Peyer's patch (tissue), 4 donors: ENCODE results near the gene PLB1.

Experiments used
- CTCF ChIP-seq, 6 experiments: fragments of 450-650 bp in 4 of 6; fragments of 200-600 bp in 2 of 6; sonication (generic) in 1 of 6; IDR thresholded peaks; one replicate each; pipeline ENCODE4 v1.5.1; 2017 to 2019; ENCODE audit warnings: antibody characterized with exemption in 6 of 6, mild to moderate bottlenecking in 3 of 6, moderate library complexity in 1 of 6
- POLR2A ChIP-seq, 2 donors: fragments of 450-650 bp; IDR thresholded peaks; one replicate each; pipeline ENCODE4 v1.5.1; 2017; ENCODE audit warnings: antibody characterized with exemption in 2 of 2, mild to moderate bottlenecking in 2 of 2, moderate library complexity in 2 of 2

GRCh38 chr2:28598484-28598883, 102.6 kb downstream of the PLB1 start:
- TF ChIP-seq CTCF (IDR thresholded peaks at IDR 0.05) (no peak), POLR2A (IDR thresholded peaks at IDR 0.05) (no peak)
